Activated naive CD4-positive, alpha-beta T cell treated with anti-CD3 and anti-CD28 coated beads for 36 hours (primary cell): ENCODE data around the gene PDK2. TPM values are rescaled to one million over a fixed set of nuclear protein-coding genes. Genes with fewer than 3 reads are reported as not detected.

ENCODE experiments used
- CTCF ChIA-PET: fragments of 350-600 bp; sonication (Branson Sonifier 250); formaldehyde crosslinking; loops from one replicate; lab custom pipeline; 2021; ENCODE audit warnings: antibody characterized with exemption; lab: Charles Lee
- DNase-seq: peaks from one replicate; pipeline ENCODE4 v3.0.0-alpha.2; 2020
- H3K27ac Mint-ChIP-seq: one replicate; pipeline ENCODE4 v1.8.0; 2021; ENCODE audit warnings: mild to moderate bottlenecking, mixed read lengths
- H3K27me3 Mint-ChIP-seq: one replicate; pipeline ENCODE4 v1.8.0; 2021; ENCODE audit warnings: low read depth, mixed read lengths
- H3K36me3 Mint-ChIP-seq: one replicate; pipeline ENCODE4 v1.8.0; 2021; ENCODE audit warnings: low read depth, mixed read lengths
- H3K4me1 Mint-ChIP-seq: one replicate; pipeline ENCODE4 v1.8.0; 2021; ENCODE audit warnings: low read depth, mixed read lengths
- H3K4me3 Mint-ChIP-seq: one replicate; pipeline ENCODE4 v1.8.0; 2021; ENCODE audit warnings: mild to moderate bottlenecking, moderate library complexity, mixed read lengths
- H3K9me3 Mint-ChIP-seq: one replicate; pipeline ENCODE4 v1.8.0; 2021; ENCODE audit warnings: mixed read lengths
- intact Hi-C: fragments of 100-400 bp; cut with micrococcal nuclease; formaldehyde crosslinking; loops from one replicate; pipeline ENCODE4 v1.15.1; 2023
- total RNA-seq, 2 experiments: library from RNA; stranded (reverse); gene quantifications; one replicate each; pipeline ENCODE4 v1.2.3, GENCODE V29; 2021

Gene PDK2
- total RNA-seq, 2 experiments from 2014 or later, result 10.5 to 11.1 TPM

DNA sequence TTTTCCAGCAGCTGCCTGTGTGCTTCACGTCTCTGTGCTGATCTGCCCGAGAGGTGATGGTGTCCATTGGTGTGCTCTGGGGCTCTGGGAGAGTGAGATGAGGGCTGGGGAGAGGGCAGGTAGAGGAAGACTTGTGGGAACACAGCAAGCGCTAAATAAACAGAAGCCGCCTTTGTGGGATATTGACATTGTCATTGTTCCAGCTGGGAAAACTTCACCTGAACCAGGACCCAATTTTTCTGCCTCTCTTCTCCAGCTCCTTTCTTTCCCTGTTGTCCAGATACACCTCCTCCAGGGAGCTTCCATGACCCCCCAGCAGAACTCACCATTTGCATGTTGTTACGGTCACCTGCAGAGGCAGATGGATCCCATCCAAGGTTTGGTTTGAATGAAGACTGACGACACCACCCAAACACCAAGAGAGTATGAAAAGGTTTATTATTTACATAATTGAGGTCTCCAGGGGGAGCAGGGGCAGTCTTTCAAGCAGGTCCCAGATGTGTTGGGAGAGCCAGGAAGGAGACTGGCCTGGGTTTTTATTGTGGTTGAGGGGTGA lies 42.8 kb upstream of the PDK2 start:
- H3K4me1 Mint-ChIP-seq, result peaks cover 57% of the 10 kb centered on the region

DNA sequence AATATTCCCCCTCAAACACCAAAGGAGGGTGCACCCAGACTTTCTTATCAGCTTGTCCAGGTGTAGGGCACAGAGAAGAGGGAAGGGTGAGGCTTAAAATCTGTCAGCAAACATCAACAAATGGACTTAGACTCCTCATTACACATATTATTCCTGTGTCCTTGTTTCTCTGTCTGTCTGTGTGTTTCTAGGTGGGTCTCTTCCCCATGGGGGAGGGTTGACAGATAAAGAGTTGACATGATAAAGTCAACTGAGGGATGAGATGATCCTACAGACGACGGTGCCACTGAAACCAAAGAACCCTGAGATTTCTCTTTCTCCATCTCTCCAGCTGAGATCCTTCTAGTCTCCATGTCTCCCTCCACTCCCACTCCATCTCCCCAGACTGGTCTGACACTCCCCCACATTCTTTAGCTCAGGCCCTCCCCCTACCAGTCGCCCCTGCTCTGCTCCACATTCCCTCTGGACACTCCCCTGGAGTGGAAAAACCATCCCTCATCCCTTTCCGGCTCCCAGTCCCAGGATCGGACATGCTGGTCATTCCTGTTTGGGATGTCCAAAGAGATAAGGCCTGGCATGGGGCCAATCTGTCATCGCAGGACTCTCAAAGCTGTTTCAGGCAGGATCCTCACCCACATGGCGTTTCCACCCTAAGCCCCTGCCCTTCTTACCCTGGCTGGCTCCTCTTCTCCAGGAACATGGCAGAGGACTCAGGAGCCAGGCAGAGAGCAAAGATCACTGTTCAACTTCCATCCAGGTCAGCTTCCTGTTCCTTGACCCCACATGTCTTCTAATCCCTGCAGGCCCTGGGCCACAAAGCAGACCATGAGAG lies 42.1 kb upstream of the PDK2 start:
- H3K9me3 Mint-ChIP-seq, result no peaks in the 10 kb centered on the region
- peaks cover 2% of the 10 kb centered on the region for H3K27me3 Mint-ChIP-seq
- intact Hi-C loops, result loop anchor here (5.0 to 10.0 kb wide), 2 partner anchors 254 to 378 kb away; partner anchors contain the start of gene SPOP
- H3K4me3 Mint-ChIP-seq, result no peak overlapping the region
- no peak for DNase-seq
- no peaks in the 10 kb centered on the region for H3K36me3 Mint-ChIP-seq
- H3K27ac Mint-ChIP-seq, result no peak overlapping the region
- peaks cover 54% of the 10 kb centered on the region for H3K4me1 Mint-ChIP-seq
- CTCF ChIA-PET, result interaction anchor here (0.6 to 7.0 kb wide), 6 partner anchors 16 to 57 kb away, joined by 3 to 47 read pairs (median 3); no protein-coding TSS in a partner anchor

More for the DNA sequence above, 42.8 kb upstream of the PDK2 start:
- Mint-ChIP-seq H3K4me3 (no peak overlapping the region), H3K27me3 (peaks cover 2% of the 10 kb centered on the region), H3K36me3 (no peaks in the 10 kb centered on the region), H3K9me3 (no peaks in the 10 kb centered on the region), H3K27ac (peak overlapping the region; percentile 89)
- no peak for DNase-seq
- intact Hi-C loops, result loop anchor here (5.0 to 10.0 kb wide), 2 partner anchors 255 to 378 kb away; partner anchors contain the start of gene SPOP
- CTCF ChIA-PET, result interaction anchor here (0.9 to 7.0 kb wide), 4 partner anchors 16 to 42 kb away, joined by 3 to 47 read pairs (median 18); no protein-coding TSS in a partner anchor

DNA sequence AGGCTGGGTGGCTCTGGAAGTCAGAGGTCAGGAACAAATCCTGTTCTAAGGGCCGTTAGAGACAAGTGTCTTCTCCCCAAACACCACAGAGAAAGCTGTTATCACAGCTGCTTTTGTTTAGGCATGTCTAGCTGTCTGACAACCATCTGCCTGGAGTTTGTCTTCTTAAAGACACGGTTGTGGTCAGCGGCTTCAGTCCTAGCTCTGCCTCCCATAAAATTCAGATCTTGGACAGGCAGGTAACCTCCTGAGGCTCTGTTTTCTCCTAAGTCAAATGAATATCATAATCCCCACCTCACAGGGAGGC lies 41.5 kb upstream of the PDK2 start:
- H3K27me3 Mint-ChIP-seq, result peaks cover 2% of the 10 kb centered on the region
- H3K27ac Mint-ChIP-seq, result no peak overlapping the region
- intact Hi-C loops, result loop anchor here (5.0 to 10.0 kb wide), 2 partner anchors 254 to 379 kb away; partner anchors contain the start of gene SPOP
- peak overlapping the region; percentile 5 for H3K4me3 Mint-ChIP-seq
- CTCF ChIA-PET, result interaction anchor here (0.6 to 7.0 kb wide), 5 partner anchors 24 to 57 kb away, joined by 3 to 47 read pairs (median 3); no protein-coding TSS in a partner anchor
- H3K4me1 Mint-ChIP-seq, result peaks cover 53% of the 10 kb centered on the region
- DNase-seq, result no peak
- H3K9me3 Mint-ChIP-seq, result no peaks in the 10 kb centered on the region
- no peaks in the 10 kb centered on the region for H3K36me3 Mint-ChIP-seq

DNA sequence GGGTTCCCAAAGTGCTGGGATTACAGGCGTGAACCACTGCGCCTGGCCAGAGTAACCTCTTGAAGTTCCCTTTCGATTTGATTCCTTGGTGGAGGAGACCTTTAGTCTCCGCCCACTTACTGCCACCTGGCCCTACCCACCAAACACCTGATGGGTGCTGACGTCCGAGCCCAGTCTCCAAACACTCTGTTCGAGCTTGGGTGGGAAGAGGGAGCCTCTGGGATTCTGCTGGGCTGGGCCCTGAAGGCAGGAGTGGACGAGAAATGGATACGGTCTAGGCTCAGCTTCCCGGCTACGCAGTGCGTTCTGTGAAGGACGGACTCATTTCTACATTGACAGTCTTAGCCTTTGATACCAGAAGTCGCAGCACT lies 40.1 kb upstream of the PDK2 start:
- Mint-ChIP-seq H3K9me3 (no peaks in the 10 kb centered on the region), H3K4me3 (peak overlapping the region; percentile 87), H3K36me3 (no peaks in the 10 kb centered on the region), H3K27me3 (no peaks in the 10 kb centered on the region), H3K4me1 (peaks cover 43% of the 10 kb centered on the region), H3K27ac (peak overlapping the region; percentile 81)
- CTCF ChIA-PET, result interaction anchor here (1.0 to 7.0 kb wide), 4 partner anchors 26 to 60 kb away, joined by 3 to 47 read pairs (median 18); no protein-coding TSS in a partner anchor
- peak; percentile 54 for DNase-seq
- intact Hi-C loops, result loop anchor here (1.0 to 10.0 kb wide), 3 partner anchors 32 to 693 kb away; partner anchors contain the start of genes SPOP and ZNF652

DNA sequence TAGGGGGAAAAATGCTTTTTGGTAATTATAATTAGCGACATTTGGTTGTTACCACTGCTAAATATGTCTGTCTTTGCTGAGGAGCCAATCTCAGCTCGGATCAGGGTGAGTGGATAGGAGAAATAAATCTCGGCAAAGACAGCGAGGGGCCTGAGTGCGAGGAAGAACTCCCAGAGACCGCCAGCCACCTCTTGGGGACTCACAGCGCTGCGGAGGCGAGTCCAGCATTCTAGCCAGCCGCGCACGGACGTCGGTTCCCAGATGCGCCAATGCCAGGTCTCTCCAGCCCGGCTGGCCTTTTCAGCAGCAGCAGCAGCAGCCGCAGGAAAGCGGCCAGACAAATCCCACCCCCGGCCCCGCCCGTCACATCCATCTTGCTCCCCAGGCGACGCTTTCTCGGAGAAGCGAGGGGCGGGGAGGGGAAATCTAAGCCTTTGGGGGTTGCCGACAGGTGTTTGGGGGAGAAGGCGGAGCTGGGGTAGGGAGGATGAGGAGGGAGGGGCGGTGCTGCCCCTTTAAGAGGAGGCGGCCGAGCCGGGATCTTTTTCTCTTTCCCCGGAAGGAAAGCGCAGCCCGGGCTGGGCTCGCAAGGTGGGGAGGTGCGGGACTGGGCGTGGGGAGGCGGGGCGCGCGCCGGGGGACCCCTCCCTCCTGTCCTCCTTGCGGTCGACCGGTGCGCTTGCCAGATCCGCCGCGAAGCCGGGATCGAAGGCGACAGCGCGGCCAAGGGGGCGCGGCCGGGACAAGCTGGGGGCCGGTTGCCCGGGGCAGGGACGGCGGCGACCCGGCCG lies 39.5 kb upstream of the PDK2 start, which contains the start of gene ITGA3:
Gene ITGA3 (plus strand): TSS at position 685 of the 791 bp plus-strand sequence. CDS start 330 bp downstream, outside the sequence.
- H3K36me3 Mint-ChIP-seq, result no peaks in the 10 kb centered on the region
- H3K9me3 Mint-ChIP-seq, result no peaks in the 10 kb centered on the region
- CTCF ChIA-PET, result interaction anchor here (1.0 to 7.0 kb wide), 9 partner anchors 11 to 60 kb away, joined by 3 to 47 read pairs (median 7); partner anchors contain the start of gene PDK2
- H3K4me1 Mint-ChIP-seq, result peaks cover 38% of the 10 kb centered on the region
- peak; percentile 85 for DNase-seq
- intact Hi-C loops, result loop anchor here (1.0 to 10.0 kb wide), 5 partner anchors 28 to 693 kb away; partner anchors contain the start of genes PDK2, SPOP and ZNF652
- peak within 1 kb of the TSS; percentile 81 for H3K27ac Mint-ChIP-seq
- peak within 1 kb of the TSS; percentile 87 for H3K4me3 Mint-ChIP-seq
- no peaks in the 10 kb centered on the region for H3K27me3 Mint-ChIP-seq

DNA sequence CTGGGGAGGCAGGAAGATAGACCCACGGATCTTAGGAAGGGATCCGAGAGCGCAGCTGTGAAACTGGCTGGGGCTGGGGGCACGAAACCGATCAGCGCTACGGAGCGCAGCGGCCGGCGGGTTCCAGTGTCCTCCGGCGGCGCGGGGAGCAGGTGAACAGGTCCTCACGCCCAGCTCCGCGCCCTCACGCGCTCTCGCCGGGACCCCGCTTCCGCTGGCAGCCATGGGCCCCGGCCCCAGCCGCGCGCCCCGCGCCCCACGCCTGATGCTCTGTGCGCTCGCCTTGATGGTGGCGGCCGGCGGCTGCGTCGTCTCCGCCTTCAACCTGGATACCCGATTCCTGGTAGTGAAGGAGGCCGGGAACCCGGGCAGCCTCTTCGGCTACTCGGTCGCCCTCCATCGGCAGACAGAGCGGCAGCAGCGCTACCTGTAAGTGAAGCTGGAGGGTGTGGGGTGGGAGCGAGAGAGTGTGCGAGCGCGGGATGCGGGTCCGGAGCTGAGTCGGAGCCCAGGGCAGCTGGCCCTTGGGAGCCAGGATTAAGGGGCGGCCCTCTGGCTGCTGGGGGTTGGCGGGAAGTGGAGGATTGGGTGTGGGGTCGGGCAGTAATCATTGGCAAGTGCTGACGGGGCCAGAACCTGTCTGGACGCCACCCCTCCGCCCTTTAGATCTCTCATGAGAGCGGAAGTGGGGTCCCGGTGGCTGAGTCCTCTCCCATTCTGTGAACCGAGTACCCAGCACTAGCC lies 38.8 kb upstream of the PDK2 start:
- CTCF ChIA-PET, result interaction anchor here (0.6 to 7.0 kb wide), 11 partner anchors 11 to 59 kb away, joined by 3 to 47 read pairs (median 6); partner anchors contain the start of gene PDK2
- peak overlapping the region; percentile 87 for H3K4me3 Mint-ChIP-seq
- H3K9me3 Mint-ChIP-seq, result no peaks in the 10 kb centered on the region
- intact Hi-C loops, result loop anchor here (1.0 to 10.0 kb wide), 4 partner anchors 29 to 694 kb away; partner anchors contain the start of genes PDK2, SPOP and ZNF652
- no peak overlapping the region for H3K27ac Mint-ChIP-seq
- H3K27me3 Mint-ChIP-seq, result no peaks in the 10 kb centered on the region
- peak; percentile 88 for DNase-seq
- H3K36me3 Mint-ChIP-seq, result no peaks in the 10 kb centered on the region
- H3K4me1 Mint-ChIP-seq, result peaks cover 30% of the 10 kb centered on the region

DNA sequence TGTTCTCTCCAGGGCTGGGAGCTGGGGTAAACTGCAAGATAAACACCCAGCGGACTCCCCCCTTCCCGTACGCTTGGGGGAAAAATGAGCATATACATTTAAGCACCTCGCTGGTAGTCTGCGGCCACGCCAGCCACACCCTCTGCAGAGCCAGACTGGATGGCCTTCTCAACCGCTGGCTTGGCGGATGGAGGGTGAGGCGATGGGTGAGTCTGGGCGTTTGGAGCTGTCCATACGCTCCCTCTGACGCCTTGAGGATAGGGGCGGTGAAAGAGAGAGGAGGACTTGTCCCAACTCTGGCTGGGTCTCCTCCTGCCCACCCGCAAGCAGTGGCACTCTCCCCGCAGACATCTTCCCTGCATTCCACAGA lies 38.2 kb upstream of the PDK2 start:
- Mint-ChIP-seq H3K4me3 (peak overlapping the region; percentile 87), H3K9me3 (no peaks in the 10 kb centered on the region), H3K27ac (no peak overlapping the region), H3K4me1 (peaks cover 25% of the 10 kb centered on the region), H3K36me3 (no peaks in the 10 kb centered on the region), H3K27me3 (no peaks in the 10 kb centered on the region)
- intact Hi-C loops, result loop anchor here (1.0 to 10.0 kb wide), 4 partner anchors 30 to 695 kb away; partner anchors contain the start of genes PDK2, SPOP and ZNF652
- CTCF ChIA-PET, result interaction anchor here (0.6 to 7.0 kb wide), 11 partner anchors 12 to 59 kb away, joined by 3 to 47 read pairs (median 6); partner anchors contain the start of gene PDK2
- DNase-seq, result no peak

DNA sequence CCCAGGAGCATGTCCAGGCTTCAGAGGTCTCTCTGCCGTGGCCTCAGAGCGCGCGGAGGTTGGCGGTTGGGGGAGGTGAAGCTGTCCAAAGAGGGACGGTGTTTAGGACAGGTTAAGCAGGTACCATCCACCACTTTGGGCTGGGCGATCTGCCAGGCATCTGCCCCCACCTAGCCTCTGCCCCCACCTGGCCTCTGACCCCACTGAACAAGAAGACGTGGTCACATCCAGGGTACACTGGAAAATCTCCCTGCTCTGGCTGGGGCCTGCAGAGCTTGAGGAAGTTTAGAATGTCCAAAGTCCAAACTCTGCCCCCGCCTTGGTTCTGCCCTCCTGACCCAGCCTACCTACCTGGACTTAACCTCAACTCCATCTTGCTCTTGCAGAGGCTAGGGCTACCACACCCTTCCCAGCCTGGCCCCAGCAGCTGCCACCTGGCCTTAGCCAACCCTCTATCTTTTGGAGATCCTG lies 37.6 kb upstream of the PDK2 start:
- Mint-ChIP-seq H3K36me3 (no peaks in the 10 kb centered on the region), H3K27ac (no peak overlapping the region), H3K27me3 (no peaks in the 10 kb centered on the region), H3K4me1 (peaks cover 19% of the 10 kb centered on the region), H3K9me3 (no peaks in the 10 kb centered on the region), H3K4me3 (peak overlapping the region; percentile 26)
- intact Hi-C loops, result loop anchor here (5.0 to 10.0 kb wide), 2 partner anchors 383 to 695 kb away; partner anchors contain the start of genes SPOP and ZNF652
- CTCF ChIA-PET, result interaction anchor here (1.0 to 7.0 kb wide), 8 partner anchors 21 to 60 kb away, joined by 3 to 47 read pairs (median 10); partner anchors contain the start of gene PDK2
- no peak for DNase-seq

DNA sequence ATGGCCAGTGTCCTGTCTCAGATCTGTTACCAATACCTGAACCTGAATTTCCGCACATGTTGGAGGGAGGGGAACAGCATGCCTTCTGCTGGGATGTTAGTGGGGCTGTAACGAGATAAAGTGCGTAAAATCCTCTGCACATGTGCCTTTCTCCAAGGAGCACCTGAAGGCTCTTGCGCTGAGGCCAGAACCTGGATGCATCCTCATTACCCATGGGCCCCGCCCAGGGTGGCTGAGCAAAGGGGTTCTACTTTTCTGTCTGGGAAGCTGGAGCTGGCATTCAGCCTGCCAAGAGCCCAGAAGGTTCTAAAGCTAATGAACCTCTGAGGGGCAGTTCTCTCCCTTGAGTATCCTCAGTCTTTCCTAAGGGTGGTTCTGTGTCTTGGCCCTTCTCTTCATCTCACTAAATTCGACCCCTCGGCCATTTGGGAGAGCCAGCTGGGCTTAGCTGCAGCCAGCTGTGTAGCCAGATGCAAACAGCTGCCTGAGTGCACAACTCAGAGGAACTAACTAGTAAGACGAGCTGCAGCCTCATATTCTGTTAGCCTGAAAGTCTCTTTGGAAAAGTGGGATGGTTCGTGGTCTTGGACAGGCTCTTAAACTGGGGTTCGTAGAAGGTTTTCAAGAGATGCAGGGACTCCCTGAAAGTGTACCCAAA lies 36.7 kb upstream of the PDK2 start:
- Mint-ChIP-seq H3K4me1 (peaks cover 17% of the 10 kb centered on the region), H3K4me3 (no peak overlapping the region), H3K27me3 (no peaks in the 10 kb centered on the region), H3K36me3 (no peaks in the 10 kb centered on the region), H3K9me3 (no peaks in the 10 kb centered on the region), H3K27ac (no peak overlapping the region)
- intact Hi-C loops, result loop anchor here (5.0 to 10.0 kb wide), 2 partner anchors 384 to 696 kb away; partner anchors contain the start of genes SPOP and ZNF652
- CTCF ChIA-PET, result interaction anchor here (0.6 to 7.0 kb wide), 5 partner anchors 20 to 242 kb away, joined by 3 to 33 read pairs (median 14); partner anchors contain the start of gene PDK2
- DNase-seq, result no peak

DNA sequence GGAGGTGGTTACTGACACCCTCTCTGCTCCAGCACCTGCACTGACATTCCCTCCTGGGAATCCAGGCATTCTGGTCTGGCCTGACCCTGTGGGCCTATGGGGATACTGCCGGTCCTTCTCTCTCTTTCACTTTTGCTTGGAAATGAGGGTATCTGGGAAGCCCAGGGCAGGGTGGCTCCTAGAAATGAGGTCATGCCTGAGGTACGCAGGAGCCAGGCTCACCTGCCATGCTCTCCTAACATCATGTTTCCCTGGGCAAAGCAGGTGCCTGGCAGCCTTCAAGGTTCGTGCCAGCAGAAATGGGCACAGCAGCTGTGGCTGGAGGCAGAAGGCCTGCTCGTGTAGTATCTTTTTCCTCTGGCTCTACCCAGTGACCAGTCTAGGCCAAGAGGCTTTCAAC lies 35.9 kb upstream of the PDK2 start:
- H3K9me3 Mint-ChIP-seq, result no peaks in the 10 kb centered on the region
- H3K4me1 Mint-ChIP-seq, result peaks cover 17% of the 10 kb centered on the region
- no peak overlapping the region for H3K27ac Mint-ChIP-seq
- intact Hi-C loops, result loop anchor here (5.0 to 10.0 kb wide), 2 partner anchors 384 to 697 kb away; partner anchors contain the start of genes SPOP and ZNF652
- DNase-seq, result no peak
- no peaks in the 10 kb centered on the region for H3K36me3 Mint-ChIP-seq
- no peak overlapping the region for H3K4me3 Mint-ChIP-seq
- CTCF ChIA-PET, result no interaction called here
- H3K27me3 Mint-ChIP-seq, result no peaks in the 10 kb centered on the region
